ENCODE results near the gene IRGQ.

Gene IRGQ

DNA sequence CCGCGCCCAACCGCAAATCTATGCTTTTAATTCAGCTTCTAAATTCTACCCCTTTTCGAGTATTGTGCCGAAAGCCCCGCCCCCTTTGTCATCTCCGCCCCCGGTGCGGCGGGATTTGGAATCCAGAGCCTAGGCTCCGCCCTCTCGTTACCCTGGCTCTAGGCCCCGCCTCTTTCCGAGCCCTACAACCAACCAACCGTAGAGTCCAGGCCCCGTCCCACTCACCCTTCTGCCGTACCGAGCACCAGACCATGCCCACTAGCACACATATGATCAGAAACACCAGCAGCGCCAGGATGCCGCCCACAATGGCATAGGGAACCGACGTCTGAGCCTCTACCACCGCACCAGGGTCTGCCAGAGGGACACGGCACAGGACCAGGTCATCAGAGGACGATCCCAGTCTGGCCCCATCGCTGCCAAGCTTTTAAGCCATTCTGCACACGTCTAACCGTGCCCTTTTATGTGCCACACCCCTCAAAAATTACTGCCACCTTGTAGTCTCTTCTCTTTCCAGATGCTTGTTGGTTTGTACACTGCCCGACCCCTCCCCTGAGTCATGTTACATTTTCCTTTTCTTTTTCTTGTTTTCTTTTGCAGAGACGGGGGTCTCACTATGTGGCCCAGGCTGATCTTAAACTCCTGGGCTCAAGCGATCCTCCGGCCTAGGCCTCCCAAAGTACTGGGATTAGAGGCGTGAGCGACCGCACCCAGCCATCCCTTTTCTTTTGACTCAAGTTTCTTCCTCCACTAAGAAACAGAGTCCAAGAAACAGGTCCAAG is 28.1 kb upstream of the IRGQ start:
- H3K27me3 ChIP-seq (ENCODE audit: control insufficient read depth, low read length): no peaks in the 10 kb centered on the region
- TF ChIP-seq, protein P1, sequence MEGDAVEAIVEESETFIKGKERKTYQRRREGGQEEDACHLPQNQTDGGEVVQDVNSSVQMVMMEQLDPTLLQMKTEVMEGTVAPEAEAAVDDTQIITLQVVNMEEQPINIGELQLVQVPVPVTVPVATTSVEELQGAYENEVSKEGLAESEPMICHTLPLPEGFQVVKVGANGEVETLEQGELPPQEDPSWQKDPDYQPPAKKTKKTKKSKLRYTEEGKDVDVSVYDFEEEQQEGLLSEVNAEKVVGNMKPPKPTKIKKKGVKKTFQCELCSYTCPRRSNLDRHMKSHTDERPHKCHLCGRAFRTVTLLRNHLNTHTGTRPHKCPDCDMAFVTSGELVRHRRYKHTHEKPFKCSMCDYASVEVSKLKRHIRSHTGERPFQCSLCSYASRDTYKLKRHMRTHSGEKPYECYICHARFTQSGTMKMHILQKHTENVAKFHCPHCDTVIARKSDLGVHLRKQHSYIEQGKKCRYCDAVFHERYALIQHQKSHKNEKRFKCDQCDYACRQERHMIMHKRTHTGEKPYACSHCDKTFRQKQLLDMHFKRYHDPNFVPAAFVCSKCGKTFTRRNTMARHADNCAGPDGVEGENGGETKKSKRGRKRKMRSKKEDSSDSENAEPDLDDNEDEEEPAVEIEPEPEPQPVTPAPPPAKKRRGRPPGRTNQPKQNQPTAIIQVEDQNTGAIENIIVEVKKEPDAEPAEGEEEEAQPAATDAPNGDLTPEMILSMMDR (IDR thresholded peaks at IDR 0.05; ENCODE audit: low read depth, low read length, poor library complexity, severe bottlenecking): no peak
- no peak for TF ChIP-seq EZH2phosphoT487 (IDR thresholded peaks at IDR 0.05; ENCODE audit: borderline replicate concordance, low read length)
- H3K4me2 ChIP-seq (ENCODE audit: low read length): no peak overlapping the region

DNA sequence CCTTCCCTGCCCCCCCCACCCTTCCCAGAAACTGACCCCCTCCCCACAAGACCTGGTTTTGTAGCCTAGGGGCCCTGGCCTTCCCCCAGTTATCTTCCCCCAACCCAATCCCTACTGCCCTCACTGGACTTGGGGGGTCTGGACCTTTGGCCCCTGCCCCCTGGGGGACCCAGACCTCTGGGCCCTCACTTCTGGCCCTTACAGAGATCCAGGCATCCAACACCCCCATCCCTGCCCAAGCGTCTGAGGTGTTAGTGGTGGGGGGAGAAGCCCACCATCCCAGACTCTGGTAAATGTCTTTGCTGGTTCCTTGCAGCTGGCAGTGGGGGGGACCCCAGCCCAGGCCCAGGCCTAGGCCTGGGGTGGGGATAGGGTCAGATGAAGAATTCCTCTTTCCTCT is 27.0 kb upstream of the IRGQ start:
- Histone ChIP-seq H4K20me1 (ENCODE audit: control insufficient read depth, insufficient read depth, low read depth, low read length) (no peaks in the 10 kb centered on the region), H3K4me3 (ENCODE audit: low read length) (no peak overlapping the region)

More for the DNA sequence above, 28.1 kb upstream of the IRGQ start:
- peaks cover 23% of the 10 kb centered on the region for H3K4me1 ChIP-seq (ENCODE audit: control insufficient read depth, low read length)
- H3K27ac ChIP-seq (ENCODE audit: low read depth, low read length): no peak overlapping the region
- H3K9me2 ChIP-seq (replicated peaks; ENCODE audit: control insufficient read depth, low read length): no peaks in the 10 kb centered on the region
- H3K79me2 ChIP-seq (ENCODE audit: control insufficient read depth, low read length): peaks cover 13% of the 10 kb centered on the region
- H3K4me3 ChIP-seq (ENCODE audit: low read length): no peak overlapping the region
- H3K9me3 ChIP-seq (ENCODE audit: control insufficient read depth, insufficient read depth, low read length): no peaks in the 10 kb centered on the region
- H3K36me3 ChIP-seq (ENCODE audit: control insufficient read depth, low read length): peaks cover 10% of the 10 kb centered on the region
- peaks cover 5% of the 10 kb centered on the region; the same call in 1 of the 2 replicates for H3F3A ChIP-seq (ENCODE audit: control insufficient read depth, insufficient read depth)
- H4K20me1 ChIP-seq (ENCODE audit: control insufficient read depth, insufficient read depth, low read depth, low read length): no peaks in the 10 kb centered on the region

DNA sequence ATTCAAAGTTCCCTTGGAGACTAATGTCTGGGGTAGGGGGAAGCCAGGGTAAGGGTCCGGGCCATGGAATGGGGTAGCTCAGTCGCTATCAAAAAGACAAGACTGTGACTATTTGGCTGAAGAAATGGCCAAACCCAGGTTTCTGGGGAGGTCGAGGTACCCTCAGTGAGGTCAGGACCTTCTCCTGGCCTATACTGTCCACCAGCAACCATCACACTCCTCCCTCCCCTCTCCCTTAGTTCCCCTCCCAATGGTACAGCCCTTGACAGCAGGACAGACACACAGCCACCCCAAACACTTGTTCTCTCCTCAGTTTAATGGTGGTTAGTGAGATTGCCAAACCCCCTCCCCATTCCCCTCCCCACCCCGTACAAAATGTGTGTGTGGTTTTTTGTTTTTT is 26.1 kb upstream of the IRGQ start:
- Histone ChIP-seq H3K4me1 (ENCODE audit: control insufficient read depth, low read length) (peaks cover 34% of the 10 kb centered on the region), H3K9me3 (ENCODE audit: control insufficient read depth, insufficient read depth, low read length) (no peaks in the 10 kb centered on the region), H3K36me3 (ENCODE audit: control insufficient read depth, low read length) (peaks cover 15% of the 10 kb centered on the region)

More for the DNA sequence above, 27.0 kb upstream of the IRGQ start:
- Histone ChIP-seq H3K9me2 (replicated peaks; ENCODE audit: control insufficient read depth, low read length) (no peaks in the 10 kb centered on the region), H3K9me3 (ENCODE audit: control insufficient read depth, insufficient read depth, low read length) (no peaks in the 10 kb centered on the region), H3K27ac (ENCODE audit: low read depth, low read length) (no peak overlapping the region), H3K4me1 (ENCODE audit: control insufficient read depth, low read length) (peaks cover 34% of the 10 kb centered on the region), H3K36me3 (ENCODE audit: control insufficient read depth, low read length) (peaks cover 15% of the 10 kb centered on the region), H3K4me2 (ENCODE audit: low read length) (no peak overlapping the region), H3K79me2 (ENCODE audit: control insufficient read depth, low read length) (peaks cover 24% of the 10 kb centered on the region), H3K27me3 (ENCODE audit: control insufficient read depth, low read length) (no peaks in the 10 kb centered on the region), H3F3A (ENCODE audit: control insufficient read depth, insufficient read depth) (peaks cover 5% of the 10 kb centered on the region; the same call in 1 of the 2 replicates)
- TF ChIP-seq, protein P1 (IDR thresholded peaks at IDR 0.05; ENCODE audit: low read depth, low read length, poor library complexity, severe bottlenecking): no peak
- no peak for TF ChIP-seq EZH2phosphoT487 (IDR thresholded peaks at IDR 0.05; ENCODE audit: borderline replicate concordance, low read length)

More for the DNA sequence above, 26.1 kb upstream of the IRGQ start:
- Histone ChIP-seq H4K20me1 (ENCODE audit: control insufficient read depth, insufficient read depth, low read depth, low read length) (no peaks in the 10 kb centered on the region), H3K4me2 (ENCODE audit: low read length) (no peak overlapping the region), H3K4me3 (ENCODE audit: low read length) (no peak overlapping the region), H3F3A (ENCODE audit: control insufficient read depth, insufficient read depth) (peaks cover 5% of the 10 kb centered on the region; the same call in 1 of the 2 replicates), H3K79me2 (ENCODE audit: control insufficient read depth, low read length) (peaks cover 32% of the 10 kb centered on the region), H3K9me2 (replicated peaks; ENCODE audit: control insufficient read depth, low read length) (no peaks in the 10 kb centered on the region), H3K27ac (ENCODE audit: low read depth, low read length) (no peak overlapping the region), H3K27me3 (ENCODE audit: control insufficient read depth, low read length) (no peaks in the 10 kb centered on the region)
- no peak for TF ChIP-seq EZH2phosphoT487 (IDR thresholded peaks at IDR 0.05; ENCODE audit: borderline replicate concordance, low read length)
- TF ChIP-seq, protein P1 (IDR thresholded peaks at IDR 0.05; ENCODE audit: low read depth, low read length, poor library complexity, severe bottlenecking): no peak

Measured in DOHH2 (cell line).